Activated naive CD4-positive, alpha-beta T cell treated with anti-CD3 and anti-CD28 coated beads, Interleukin-2, amount 50 U/mL, for 24 hours (primary cell): Measurements from ENCODE around the gene IL22RA1.

ENCODE experiments used
- H3K27ac Mint-ChIP-seq: one replicate; pipeline ENCODE4 v1.8.0; 2021; ENCODE audit warnings: mild to moderate bottlenecking, mixed read lengths
- H3K27me3 Mint-ChIP-seq: one replicate; pipeline ENCODE4 v1.8.0; 2021; ENCODE audit warnings: mixed read lengths
- H3K36me3 Mint-ChIP-seq: one replicate; pipeline ENCODE4 v1.8.0; 2021; ENCODE audit warnings: mixed read lengths
- H3K4me1 Mint-ChIP-seq: one replicate; pipeline ENCODE4 v1.8.0; 2021; ENCODE audit warnings: mixed read lengths
- H3K4me3 Mint-ChIP-seq: one replicate; pipeline ENCODE4 v1.8.0; 2021; ENCODE audit warnings: mild to moderate bottlenecking, mixed read lengths
- H3K9me3 Mint-ChIP-seq: one replicate; pipeline ENCODE4 v1.8.0; 2021; ENCODE audit warnings: mixed read lengths

The IL22RA1 gene

GRCh38 chr1:24127801-24128363 lies 15.1 kb downstream of the IL22RA1 start:
- H3K27me3 Mint-ChIP-seq = no peaks in the 10 kb centered on the region
- H3K4me3 Mint-ChIP-seq = no peak overlapping the region
- H3K9me3 Mint-ChIP-seq = no peaks in the 10 kb centered on the region
- H3K4me1 Mint-ChIP-seq = no peaks in the 10 kb centered on the region
- peaks cover 2% of the 10 kb centered on the region for H3K36me3 Mint-ChIP-seq
- H3K27ac Mint-ChIP-seq = no peak overlapping the region

GRCh38 chr1:24127134-24127800 lies 15.7 kb downstream of the IL22RA1 start:
- Mint-ChIP-seq H3K4me1 (no peaks in the 10 kb centered on the region), H3K27me3 (no peaks in the 10 kb centered on the region), H3K9me3 (no peaks in the 10 kb centered on the region), H3K27ac (no peak overlapping the region), H3K36me3 (peaks cover 2% of the 10 kb centered on the region), H3K4me3 (no peak overlapping the region)

GRCh38 chr1:24126672-24127023 lies 16.3 kb downstream of the IL22RA1 start:
- Mint-ChIP-seq H3K4me1 (no peaks in the 10 kb centered on the region), H3K27ac (no peak overlapping the region), H3K4me3 (no peak overlapping the region)

GRCh38 chr1:24126018-24126671 lies 16.8 kb downstream of the IL22RA1 start:
- Mint-ChIP-seq H3K4me3 (no peak overlapping the region), H3K36me3 (peaks cover 2% of the 10 kb centered on the region), H3K4me1 (no peaks in the 10 kb centered on the region), H3K27me3 (no peaks in the 10 kb centered on the region), H3K9me3 (no peaks in the 10 kb centered on the region), H3K27ac (no peak overlapping the region)

More at GRCh38 chr1:24126672-24127023, 16.3 kb downstream of the IL22RA1 start:
- H3K36me3 Mint-ChIP-seq = peaks cover 2% of the 10 kb centered on the region
- no peaks in the 10 kb centered on the region for H3K27me3 Mint-ChIP-seq
- H3K9me3 Mint-ChIP-seq = no peaks in the 10 kb centered on the region

GRCh38 chr1:24125456-24125855 lies 17.5 kb downstream of the IL22RA1 start:
- Mint-ChIP-seq H3K9me3 (no peaks in the 10 kb centered on the region), H3K36me3 (peaks cover 2% of the 10 kb centered on the region), H3K27me3 (no peaks in the 10 kb centered on the region)

GRCh38 chr1:24124980-24125379 lies 18.0 kb downstream of the IL22RA1 start:
- Mint-ChIP-seq H3K4me1 (no peaks in the 10 kb centered on the region), H3K27me3 (no peaks in the 10 kb centered on the region), H3K27ac (no peak overlapping the region), H3K4me3 (no peak overlapping the region), H3K9me3 (no peaks in the 10 kb centered on the region), H3K36me3 (peaks cover 2% of the 10 kb centered on the region)

More at GRCh38 chr1:24125456-24125855, 17.5 kb downstream of the IL22RA1 start:
- Mint-ChIP-seq H3K4me1 (no peaks in the 10 kb centered on the region), H3K27ac (no peak overlapping the region), H3K4me3 (no peak overlapping the region)

- no peaks in the 10 kb centered on the region for H3K36me3 Mint-ChIP-seq
- H3K27me3 Mint-ChIP-seq = no peaks in the 10 kb centered on the region
- no peaks in the 10 kb centered on the region for H3K9me3 Mint-ChIP-seq
- no peak overlapping the region for H3K27ac Mint-ChIP-seq
- no peaks in the 10 kb centered on the region for H3K4me1 Mint-ChIP-seq
- no peak overlapping the region for H3K4me3 Mint-ChIP-seq
Measured at GRCh38 chr1:24123611-24124010, 19.3 kb downstream of the IL22RA1 start.

- H3K4me1 Mint-ChIP-seq = no peaks in the 10 kb centered on the region
- no peak overlapping the region for H3K27ac Mint-ChIP-seq
- H3K36me3 Mint-ChIP-seq = no peaks in the 10 kb centered on the region
- peaks cover under 1% of the 10 kb centered on the region for H3K27me3 Mint-ChIP-seq
- no peak overlapping the region for H3K4me3 Mint-ChIP-seq
- H3K9me3 Mint-ChIP-seq = no peaks in the 10 kb centered on the region
Measured at GRCh38 chr1:24122776-24123175, 20.2 kb downstream of the IL22RA1 start.

- Mint-ChIP-seq H3K4me3 (no peak overlapping the region), H3K4me1 (no peaks in the 10 kb centered on the region), H3K27me3 (peaks cover 4% of the 10 kb centered on the region), H3K9me3 (no peaks in the 10 kb centered on the region), H3K27ac (no peak overlapping the region), H3K36me3 (no peaks in the 10 kb centered on the region)
Measured at GRCh38 chr1:24121406-24121805, 21.5 kb downstream of the IL22RA1 start.

GRCh38 chr1:24120965-24121364 lies 22.0 kb downstream of the IL22RA1 start:
- Mint-ChIP-seq H3K4me1 (no peaks in the 10 kb centered on the region), H3K36me3 (no peaks in the 10 kb centered on the region), H3K27me3 (peaks cover 4% of the 10 kb centered on the region), H3K27ac (no peak overlapping the region), H3K4me3 (no peak overlapping the region), H3K9me3 (no peaks in the 10 kb centered on the region)

GRCh38 chr1:24119859-24120756 lies 22.8 kb downstream of the IL22RA1 start:
- Mint-ChIP-seq H3K27me3 (peaks cover 4% of the 10 kb centered on the region), H3K4me3 (no peak overlapping the region), H3K4me1 (no peaks in the 10 kb centered on the region), H3K36me3 (no peaks in the 10 kb centered on the region), H3K9me3 (no peaks in the 10 kb centered on the region), H3K27ac (no peak overlapping the region)

- H3K9me3 Mint-ChIP-seq = no peaks in the 10 kb centered on the region
- peaks cover 4% of the 10 kb centered on the region for H3K27me3 Mint-ChIP-seq
- no peak overlapping the region for H3K27ac Mint-ChIP-seq
- H3K36me3 Mint-ChIP-seq = no peaks in the 10 kb centered on the region
- no peak overlapping the region for H3K4me3 Mint-ChIP-seq
- H3K4me1 Mint-ChIP-seq = no peaks in the 10 kb centered on the region
Measured at GRCh38 chr1:24119489-24119858, 23.5 kb downstream of the IL22RA1 start.

- no peak overlapping the region for H3K27ac Mint-ChIP-seq
- peaks cover 4% of the 10 kb centered on the region for H3K27me3 Mint-ChIP-seq
- no peaks in the 10 kb centered on the region for H3K9me3 Mint-ChIP-seq
- no peak overlapping the region for H3K4me3 Mint-ChIP-seq
- no peaks in the 10 kb centered on the region for H3K4me1 Mint-ChIP-seq
- no peaks in the 10 kb centered on the region for H3K36me3 Mint-ChIP-seq
Measured at GRCh38 chr1:24118410-24119242, 24.3 kb downstream of the IL22RA1 start.

GRCh38 chr1:24117722-24118409 lies 25.1 kb downstream of the IL22RA1 start:
- Mint-ChIP-seq H3K27ac (no peak overlapping the region), H3K9me3 (no peaks in the 10 kb centered on the region), H3K36me3 (no peaks in the 10 kb centered on the region), H3K4me3 (no peak overlapping the region), H3K4me1 (peaks cover 5% of the 10 kb centered on the region), H3K27me3 (peaks cover 6% of the 10 kb centered on the region)
